AG10803 (cell line): ENCODE measurements around the gene SPDYE8.
A peak's percentile ranks its signal among the peaks of the same experiment; 100 is the strongest.
"Not testable (repeated sequence)": the region's sequence is repeated elsewhere in the genome, so short reads cannot be mapped to it uniquely, and the experiment has no call there.

Experiments used
- DNase-seq: peaks from one replicate; pipeline ENCODE4 v3.0.0; 2010; ENCODE audit warnings: low read depth
- H3K4me3 ChIP-seq: 2 replicates; pipeline ENCODE4 v1.5.1; 2011; ENCODE audit warnings: mild to moderate bottlenecking, low read length, control low read depth

The SPDYE8 gene

GRCh38 chr7:73029666-73030065, at the start of gene SPDYE8:
TSS of gene SPDYE8 (minus strand) at chr7:73029766. CDS start at chr7:73027966, 1,800 bp downstream.
- not testable (repeated sequence) for DNase-seq

GRCh38 chr7:73057811-73058210, 28.2 kb upstream of the SPDYE8 start, which contains the start of gene SPDYE11:
TSS of gene SPDYE11 (minus strand) at chr7:73057911. CDS start at chr7:73056111, 1,800 bp downstream.
- DNase-seq, H3K4me3 ChIP-seq: not testable (repeated sequence)

More at GRCh38 chr7:73029666-73030065, at the start of gene SPDYE8:
- not testable (repeated sequence) for H3K4me3 ChIP-seq

DNA sequence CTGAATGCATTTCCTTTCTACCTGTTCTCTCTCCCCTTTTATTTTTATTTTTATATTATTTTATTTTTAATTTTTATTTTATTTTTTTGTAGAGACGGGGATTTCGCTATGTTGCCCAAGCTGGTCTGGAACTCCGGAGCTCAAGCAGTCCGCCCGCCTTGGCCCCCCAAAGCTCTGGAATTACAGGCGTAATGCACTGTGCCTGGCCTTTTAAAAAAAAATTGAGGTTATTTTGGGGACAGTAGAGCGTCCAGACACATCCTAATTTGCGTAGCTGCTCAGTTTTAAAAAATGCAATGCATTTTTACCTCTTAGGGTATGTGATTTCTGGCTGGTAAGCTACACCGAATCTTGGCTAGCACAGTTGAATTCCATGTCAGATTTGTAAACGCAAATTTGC, 23.1 kb downstream of the SPDYE8 start:
- H3K4me3 ChIP-seq: peak overlapping the region; percentile 54
- not testable (repeated sequence) for DNase-seq

DNA sequence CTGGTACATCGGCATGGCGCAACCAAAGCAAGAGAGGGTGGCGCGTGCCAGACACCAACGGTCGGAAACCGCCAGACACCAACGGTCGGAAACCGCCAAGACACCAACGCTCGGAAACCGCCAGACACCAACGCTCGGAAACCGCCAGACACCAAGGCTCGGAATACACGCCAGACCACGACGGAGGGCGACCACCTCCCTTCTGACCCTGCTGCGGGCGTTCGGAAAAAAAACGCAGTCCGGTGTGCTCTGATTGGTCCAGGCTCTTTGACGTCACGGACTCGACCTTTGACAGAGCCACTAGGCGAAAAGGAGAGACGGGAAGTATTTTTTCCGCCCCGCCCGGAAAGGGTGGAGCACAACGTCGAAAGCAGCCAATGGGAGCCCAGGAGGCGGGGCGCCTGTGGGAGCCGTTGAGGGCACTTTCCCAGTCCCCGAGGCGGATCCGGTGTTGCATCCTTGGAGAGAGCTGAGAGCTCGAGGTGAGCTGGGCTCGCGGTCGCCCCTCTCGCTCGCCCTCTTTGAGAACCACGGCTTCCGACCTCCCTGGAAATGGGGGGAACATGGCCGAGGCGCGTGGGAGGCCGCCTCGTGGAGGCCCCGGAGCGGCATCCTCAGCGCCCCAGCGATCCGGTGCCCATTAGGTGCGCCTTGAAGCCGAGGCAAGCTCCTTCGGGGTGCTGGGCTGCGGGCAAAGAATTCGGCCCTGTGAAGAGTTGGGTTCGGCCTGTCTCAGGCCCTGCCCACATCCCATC, 23.7 kb downstream of the SPDYE8 start:
- DNase-seq: peak; percentile 66
- peak overlapping the region; percentile 68 for H3K4me3 ChIP-seq

- peak overlapping the region; percentile 68 for H3K4me3 ChIP-seq
- DNase-seq: not testable (repeated sequence)
Measured at GRCh38 chr7:73005356-73005692, 24.2 kb downstream of the SPDYE8 start.

GRCh38 chr7:72997887-72998468, 31.6 kb downstream of the SPDYE8 start:
- not testable (repeated sequence) for H3K4me3 ChIP-seq, DNase-seq

DNA sequence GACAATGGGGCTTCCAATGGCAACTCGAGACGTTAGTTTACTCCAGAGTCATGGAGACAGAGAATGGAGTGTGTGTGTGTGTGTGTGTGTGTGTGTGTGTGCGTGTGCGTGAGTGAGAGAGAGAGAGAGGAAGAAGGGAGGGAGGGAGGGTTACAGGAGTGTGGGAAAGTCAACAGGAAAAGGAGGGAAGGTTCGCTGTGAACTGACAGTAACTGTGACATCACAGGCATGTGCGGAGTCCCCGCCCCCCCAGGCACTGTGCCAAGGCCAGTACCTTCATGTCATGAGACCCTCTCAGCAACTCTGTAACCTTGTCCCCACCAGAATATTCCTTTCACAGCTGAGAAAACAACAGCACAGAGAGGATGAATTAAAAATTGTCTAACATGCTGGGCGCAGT, 32.1 kb downstream of the SPDYE8 start:
- H3K4me3 ChIP-seq, DNase-seq: not testable (repeated sequence)

DNA sequence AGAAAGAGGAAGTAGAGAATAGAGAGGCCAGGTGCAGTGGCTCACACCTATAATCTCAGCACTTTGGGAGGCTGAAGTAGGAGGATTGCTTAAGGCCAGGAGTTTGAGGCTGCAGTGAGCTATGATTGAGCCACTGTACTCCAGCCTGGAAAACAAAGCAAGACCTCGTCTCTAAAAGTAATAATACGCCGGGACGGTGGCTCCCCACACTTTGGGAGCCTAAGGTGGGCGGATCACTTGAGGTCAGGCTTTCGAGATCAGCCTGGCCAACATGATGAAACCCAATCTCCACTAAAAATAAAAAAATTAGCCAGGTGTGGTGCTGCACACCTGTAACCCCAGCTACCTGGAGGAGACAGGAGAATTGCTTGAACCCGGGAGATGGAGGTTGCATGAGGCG, 34.1 kb downstream of the SPDYE8 start:
- not testable (repeated sequence) for DNase-seq, H3K4me3 ChIP-seq

DNA sequence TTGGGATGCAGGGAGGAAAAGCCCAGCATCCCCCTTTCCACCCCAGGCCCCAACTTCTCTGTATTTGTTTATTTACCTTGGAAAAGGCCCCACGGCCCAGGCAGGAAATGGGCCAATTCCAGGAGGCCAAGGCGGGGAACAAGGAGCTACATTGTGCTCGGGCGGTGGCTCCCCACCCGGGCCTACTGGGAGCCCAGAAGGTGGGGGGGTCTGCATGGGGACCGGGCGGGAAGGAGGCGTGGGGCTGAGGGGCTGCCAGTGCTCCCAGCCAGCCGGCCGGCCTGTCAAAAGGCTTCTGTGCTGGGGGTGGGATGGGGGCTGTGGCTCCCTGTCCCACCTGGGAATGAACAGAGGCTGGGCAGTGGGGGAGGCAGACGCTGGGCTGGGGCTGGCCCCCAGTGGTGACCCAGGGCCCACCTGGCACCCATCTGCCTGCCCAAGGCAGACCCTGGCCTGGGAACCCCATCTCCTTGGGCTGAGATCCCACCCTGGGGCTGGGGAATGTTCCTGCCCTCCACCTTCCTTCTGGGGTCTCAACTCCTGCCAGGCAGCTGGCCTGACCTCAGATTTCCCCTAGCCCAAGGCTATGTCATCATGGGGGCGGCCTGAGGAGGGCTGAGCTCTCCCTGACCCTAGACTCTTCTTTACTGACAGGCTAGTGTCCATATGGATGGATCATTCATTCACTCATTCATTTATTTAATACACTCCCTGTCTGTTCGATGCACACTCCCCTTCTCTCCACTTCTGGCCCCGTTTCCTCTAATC, 39.2 kb downstream of the SPDYE8 start:
- H3K4me3 ChIP-seq, DNase-seq: not testable (repeated sequence)

GRCh38 chr7:72982084-72982483, 47.5 kb downstream of the SPDYE8 start:
- not testable (repeated sequence) for H3K4me3 ChIP-seq, DNase-seq

DNA sequence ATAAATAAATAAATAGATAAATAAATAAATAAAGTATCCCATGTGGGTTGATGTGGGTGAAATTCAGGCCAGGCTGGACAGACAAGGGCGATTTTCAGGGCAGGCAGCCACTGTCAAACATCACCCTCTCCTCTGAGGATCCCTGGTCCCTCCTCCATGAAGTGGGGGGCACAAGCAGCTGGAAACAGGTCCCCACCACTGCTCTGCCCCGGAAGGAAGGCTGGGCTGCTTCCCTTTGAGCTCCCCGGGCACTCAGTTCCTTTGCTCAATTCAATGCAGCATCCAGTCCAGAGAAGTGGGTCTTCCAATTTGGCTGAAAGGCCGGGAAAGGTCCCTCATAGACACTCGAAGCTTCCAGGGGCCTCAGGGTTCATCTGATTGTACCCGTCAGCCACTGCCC, 49.2 kb downstream of the SPDYE8 start:
- DNase-seq, H3K4me3 ChIP-seq: not testable (repeated sequence)

GRCh38 chr7:72976434-72976833, 53.1 kb downstream of the SPDYE8 start:
- not testable (repeated sequence) for DNase-seq, H3K4me3 ChIP-seq

DNA sequence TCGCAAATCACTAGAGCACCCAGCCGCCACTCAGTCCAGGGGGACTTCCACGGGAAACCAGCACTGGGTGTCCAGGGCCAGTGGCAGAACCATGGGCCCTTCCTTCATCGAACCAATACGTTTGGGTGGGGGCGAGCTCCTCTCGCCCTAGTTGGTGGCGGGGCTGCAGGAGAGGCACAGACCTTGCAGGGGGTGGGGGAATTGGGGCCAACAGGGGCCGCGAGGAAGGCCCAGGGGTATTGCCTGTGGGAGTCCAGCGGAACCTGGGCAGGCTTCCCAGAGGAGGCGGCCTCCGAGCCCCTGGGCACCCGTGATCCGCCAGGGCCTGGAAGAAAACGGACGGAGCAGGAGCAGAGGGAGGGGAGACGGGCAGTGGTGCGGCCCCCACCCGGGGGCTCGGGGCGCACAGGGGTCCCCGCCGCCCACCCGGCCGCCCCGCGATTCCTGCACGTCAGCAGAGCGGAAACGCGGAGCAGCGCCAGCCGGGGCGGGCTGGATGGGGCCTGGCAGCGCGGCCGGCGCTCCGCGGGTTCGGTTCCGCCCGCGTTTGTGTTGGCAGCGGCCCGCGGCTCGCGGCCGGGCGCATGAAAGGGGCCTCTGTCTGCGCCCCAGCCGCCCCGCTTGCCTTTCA, 53.8 kb downstream of the SPDYE8 start:
- not testable (repeated sequence) for DNase-seq, H3K4me3 ChIP-seq

GRCh38 chr7:72974781-72975180, 54.8 kb downstream of the SPDYE8 start:
- not testable (repeated sequence) for H3K4me3 ChIP-seq, DNase-seq

- not testable (repeated sequence) for DNase-seq
Measured at GRCh38 chr7:72971505-72971904, 58.1 kb downstream of the SPDYE8 start.

More at GRCh38 chr7:72971505-72971904, 58.1 kb downstream of the SPDYE8 start:
- H3K4me3 ChIP-seq: not testable (repeated sequence)
